HS-27A (cell line): ENCODE measurements around the gene WDR18.

Experiments
- DNase-seq: peaks from one replicate; pipeline ENCODE4 v3.0.0-alpha.2; 2012; ENCODE audit warnings: low read depth, missing footprints

WDR18 gene

GRCh38 chr19:1042689-1043511 is 58.8 kb downstream of the WDR18 start:
- no peak for DNase-seq
